GM23338 (cell line): ENCODE data around the gene GALNT16. TPM values are rescaled to one million over a fixed set of nuclear protein-coding genes. Genes with fewer than 3 reads are reported as not detected.

Experiments used
- ATAC-seq: fragments of 200-7000 bp; cut with Tn5 transposase; 3 replicates; pipeline ENCODE4 v1.9.1; 2020
- DNase-seq: peaks from one replicate; pipeline ENCODE4 v3.0.0-alpha.2; 2015; ENCODE audit warnings: low spot score
- H2AFZ ChIP-seq: fragments of 200-600 bp; sonication (generic); 2 replicates; pipeline ENCODE4 v1.8.0; 2016; ENCODE audit warnings: antibody characterized with exemption, mild to moderate bottlenecking, moderate library complexity
- H3F3A ChIP-seq: fragments of 200-600 bp; sonication (generic); replicated peaks from 2 replicates; pipeline ENCODE4 v1.8.0; 2017; ENCODE audit warnings: antibody characterized with exemption, mixed run types, low read depth
- H3K27ac ChIP-seq: fragments of 200-600 bp; sonication (generic); 2 replicates; pipeline ENCODE4 v1.6.1; 2016; ENCODE audit warnings: low read depth
- H3K27me3 ChIP-seq: fragments of 200-600 bp; sonication (generic); 2 replicates; pipeline ENCODE4 v1.8.0; 2016; ENCODE audit warnings: mild to moderate bottlenecking, mixed run types, moderate library complexity; ENCODE audit not compliant: insufficient read depth
- H3K36me3 ChIP-seq: fragments of 200-600 bp; sonication (generic); 2 replicates; pipeline ENCODE4 v1.8.0; 2016; ENCODE audit warnings: mild to moderate bottlenecking; ENCODE audit not compliant: insufficient read depth
- H3K4me1 ChIP-seq: fragments of 200-600 bp; sonication (generic); 2 replicates; pipeline ENCODE4 v1.8.0; 2016; ENCODE audit warnings: mild to moderate bottlenecking, moderate library complexity; ENCODE audit not compliant: insufficient read depth
- H3K4me2 ChIP-seq: fragments of 200-600 bp; sonication (generic); 2 replicates; pipeline ENCODE4 v1.7.1; 2017; ENCODE audit warnings: mixed run types
- H3K4me3 ChIP-seq: fragments of 200-600 bp; sonication (generic); 2 replicates; pipeline ENCODE4 v1.6.1; 2016; ENCODE audit warnings: mixed run types
- H3K79me2 ChIP-seq: fragments of 200-600 bp; sonication (generic); replicated peaks from 2 replicates; pipeline ENCODE4 v1.8.0; 2017; ENCODE audit warnings: mild to moderate bottlenecking; ENCODE audit not compliant: insufficient read depth
- H3K9me2 ChIP-seq: fragments of 200-600 bp; sonication (generic); 2 replicates; pipeline ENCODE4 v1.8.0; 2017; ENCODE audit not compliant: insufficient read depth
- H4K20me1 ChIP-seq: fragments of 200-600 bp; sonication (generic); replicated peaks from 2 replicates; pipeline ENCODE4 v1.8.0; 2017; ENCODE audit warnings: mild to moderate bottlenecking; ENCODE audit not compliant: insufficient read depth
- H3K27ac Mint-ChIP-seq: 2 replicates; pipeline ENCODE4 v1.8.0; 2020; ENCODE audit warnings: inconsistent platforms, mild to moderate bottlenecking, moderate library complexity, mixed read lengths
- H3K27me3 Mint-ChIP-seq: 3 replicates; pipeline ENCODE4 v1.8.0; 2022; ENCODE audit warnings: low read depth, mild to moderate bottlenecking, moderate library complexity, mixed read lengths, inconsistent platforms; ENCODE audit not compliant: insufficient read depth, poor library complexity
- H3K36me3 Mint-ChIP-seq: 3 replicates; pipeline ENCODE4 v1.8.0; 2021; ENCODE audit warnings: low read depth, mild to moderate bottlenecking, inconsistent platforms, moderate library complexity, mixed read lengths
- H3K4me1 Mint-ChIP-seq: 3 replicates; pipeline ENCODE4 v1.8.0; 2020; ENCODE audit warnings: mild to moderate bottlenecking, inconsistent platforms, mixed read lengths
- H3K4me3 Mint-ChIP-seq: 3 replicates; pipeline ENCODE4 v1.8.0; 2021; ENCODE audit warnings: moderate library complexity, mild to moderate bottlenecking, inconsistent platforms, mixed read lengths
- H3K9me3 Mint-ChIP-seq: 3 replicates; pipeline ENCODE4 v1.8.0; 2020; ENCODE audit warnings: moderate library complexity, mild to moderate bottlenecking, inconsistent platforms, mixed read lengths
- CREB1 ChIP-seq: fragments of 250-450 bp; sonication (Bioruptor Pico); IDR thresholded peaks from 2 replicates; pipeline ENCODE4 v1.5.0; 2020; ENCODE audit warnings: low read depth, mild to moderate bottlenecking, moderate library complexity
- EZH2 ChIP-seq: fragments of 200-600 bp; sonication (generic); IDR thresholded peaks from one replicate; pipeline ENCODE4 v1.8.0; 2017; ENCODE audit warnings: antibody characterized with exemption, mild to moderate bottlenecking, low read depth; ENCODE audit not compliant: unreplicated experiment
- EZH2phosphoT487 ChIP-seq: fragments of 200-600 bp; sonication (generic); IDR thresholded peaks from one replicate; pipeline ENCODE4 v1.8.1; 2018; ENCODE audit warnings: antibody characterized with exemption; ENCODE audit not compliant: unreplicated experiment
- NANOG ChIP-seq: IDR thresholded peaks from 2 replicates; pipeline ENCODE4 v1.6.1; 2016; ENCODE audit warnings: antibody characterized with exemption, borderline replicate concordance
- ZNF114 ChIP-seq: fragments of 250-450 bp; sonication (Bioruptor Pico); IDR thresholded peaks from 2 replicates; pipeline ENCODE4 v1.5.0; 2020; ENCODE audit warnings: mild to moderate bottlenecking, moderate library complexity
- ZNF331 ChIP-seq: fragments of 250-450 bp; sonication (Bioruptor Pico); IDR thresholded peaks from 2 replicates; pipeline ENCODE4 v1.5.0; 2020; ENCODE audit warnings: low read depth, mild to moderate bottlenecking, moderate library complexity
- ZNF462 ChIP-seq: fragments of 250-450 bp; sonication (Bioruptor Pico); IDR thresholded peaks from 2 replicates; pipeline ENCODE4 v1.5.0; 2020; ENCODE audit warnings: mild to moderate bottlenecking, moderate library complexity
- polyA plus RNA-seq: library from polyadenylated mRNA; unstranded; fragments of >200 nt; fragmentation: Nextera tagmentation; extraction: Ambion mirVana; gene quantifications from 2 replicates; pipeline ENCODE4 v1.2.1, GENCODE V29; 2016
- total RNA-seq: library from RNA; depleted of rRNA; stranded (reverse); fragments of >200 nt; shearing (Covaris generic); gene quantifications from 2 replicates; pipeline ENCODE4 v1.2.3, GENCODE V29; 2014
- TF ChIP-seq, protein P1 (sequence below), 2 experiments: fragments of 200-600 bp in 1 of 2; sonication (generic) in 1 of 2; conservative IDR thresholded peaks; 2 replicates each; pipeline versions ENCODE4 v1.5.1 to v1.6.1; 2016 to 2017; ENCODE audit warnings: antibody characterized with exemption in 2 of 2, low read depth in 2 of 2, mild to moderate bottlenecking in 2 of 2, moderate library complexity in 1 of 2
- TF ChIP-seq, protein P2 (sequence below): IDR thresholded peaks from 2 replicates; pipeline ENCODE4 v1.6.1; 2016; ENCODE audit warnings: antibody characterized with exemption

The GALNT16 gene
- total and polyA plus RNA-seq, 2 experiments from 2014 or later = 1.5 to 2.9 TPM

- TF ChIP-seq ZNF462 (CRISPR knock-in tag) = no peak
Measured at GRCh38 chr14:69312608-69313007, 52.6 kb downstream of the GALNT16 start (continued).

DNA sequence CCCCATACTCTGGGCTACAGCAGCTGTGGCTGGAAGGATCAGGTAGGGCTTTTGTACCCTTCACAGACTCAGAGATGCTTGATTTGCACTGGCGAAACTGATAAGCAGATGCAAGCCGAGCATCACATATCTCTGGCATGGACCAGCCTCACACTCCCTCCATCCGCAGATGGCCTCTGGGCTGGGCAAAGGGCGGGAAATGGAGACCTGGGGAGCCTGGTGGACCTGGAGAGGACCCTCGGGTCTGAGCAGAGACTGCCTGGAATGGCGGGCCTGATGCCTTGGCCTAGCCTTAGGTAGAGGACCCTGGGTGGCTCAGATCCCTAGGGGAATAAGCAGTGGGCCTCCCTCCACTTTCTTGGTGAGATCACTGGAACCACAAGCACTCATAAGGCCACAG, 53.2 kb downstream of the GALNT16 start:
- H3K27me3 ChIP-seq = no peaks in the 10 kb centered on the region
- no peak overlapping the region for H3K4me2 ChIP-seq
- no peak overlapping the region for H3K27ac ChIP-seq
- Mint-ChIP-seq H3K27ac (no peak overlapping the region), H3K36me3 (no peaks in the 10 kb centered on the region), H3K27me3 (peaks cover 6% of the 10 kb centered on the region), H3K9me3 (0 out of 3 replicates have a peak, but pooled peaks cover 4% of the 10 kb centered on the region), H3K4me3 (no peak overlapping the region), H3K4me1 (peaks cover 15% of the 10 kb centered on the region)
- H3K4me1 ChIP-seq = no peaks in the 10 kb centered on the region; the same call in none of the 2 replicates
- no peak overlapping the region for H2AFZ ChIP-seq
- no peak for DNase-seq
- no peaks in the 10 kb centered on the region for H3K36me3 ChIP-seq
- H3K9me2 ChIP-seq = 0 out of 2 replicates have a peak, but pooled peaks cover 6% of the 10 kb centered on the region
- H3F3A ChIP-seq = no peaks in the 10 kb centered on the region
- H4K20me1 ChIP-seq = no peaks in the 10 kb centered on the region
- no peaks in the 10 kb centered on the region for H3K79me2 ChIP-seq
- H3K4me3 ChIP-seq = no peak overlapping the region
- ATAC-seq = no peak
- TF ChIP-seq, protein P1, sequence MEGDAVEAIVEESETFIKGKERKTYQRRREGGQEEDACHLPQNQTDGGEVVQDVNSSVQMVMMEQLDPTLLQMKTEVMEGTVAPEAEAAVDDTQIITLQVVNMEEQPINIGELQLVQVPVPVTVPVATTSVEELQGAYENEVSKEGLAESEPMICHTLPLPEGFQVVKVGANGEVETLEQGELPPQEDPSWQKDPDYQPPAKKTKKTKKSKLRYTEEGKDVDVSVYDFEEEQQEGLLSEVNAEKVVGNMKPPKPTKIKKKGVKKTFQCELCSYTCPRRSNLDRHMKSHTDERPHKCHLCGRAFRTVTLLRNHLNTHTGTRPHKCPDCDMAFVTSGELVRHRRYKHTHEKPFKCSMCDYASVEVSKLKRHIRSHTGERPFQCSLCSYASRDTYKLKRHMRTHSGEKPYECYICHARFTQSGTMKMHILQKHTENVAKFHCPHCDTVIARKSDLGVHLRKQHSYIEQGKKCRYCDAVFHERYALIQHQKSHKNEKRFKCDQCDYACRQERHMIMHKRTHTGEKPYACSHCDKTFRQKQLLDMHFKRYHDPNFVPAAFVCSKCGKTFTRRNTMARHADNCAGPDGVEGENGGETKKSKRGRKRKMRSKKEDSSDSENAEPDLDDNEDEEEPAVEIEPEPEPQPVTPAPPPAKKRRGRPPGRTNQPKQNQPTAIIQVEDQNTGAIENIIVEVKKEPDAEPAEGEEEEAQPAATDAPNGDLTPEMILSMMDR (conservative IDR thresholded peaks at IDR 0.05; ENCODE audit: low read depth in 2 of 2) = no peak
- no peak for TF ChIP-seq NANOG
- TF ChIP-seq, protein P2, sequence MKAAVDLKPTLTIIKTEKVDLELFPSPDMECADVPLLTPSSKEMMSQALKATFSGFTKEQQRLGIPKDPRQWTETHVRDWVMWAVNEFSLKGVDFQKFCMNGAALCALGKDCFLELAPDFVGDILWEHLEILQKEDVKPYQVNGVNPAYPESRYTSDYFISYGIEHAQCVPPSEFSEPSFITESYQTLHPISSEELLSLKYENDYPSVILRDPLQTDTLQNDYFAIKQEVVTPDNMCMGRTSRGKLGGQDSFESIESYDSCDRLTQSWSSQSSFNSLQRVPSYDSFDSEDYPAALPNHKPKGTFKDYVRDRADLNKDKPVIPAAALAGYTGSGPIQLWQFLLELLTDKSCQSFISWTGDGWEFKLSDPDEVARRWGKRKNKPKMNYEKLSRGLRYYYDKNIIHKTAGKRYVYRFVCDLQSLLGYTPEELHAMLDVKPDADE = no peak
- no peak for TF ChIP-seq EZH2
- TF ChIP-seq ZNF114 (CRISPR knock-in tag) = no peak
- TF ChIP-seq ZNF331 = no peak
- TF ChIP-seq EZH2phosphoT487 = no peak
- TF ChIP-seq CREB1 (CRISPR knock-in tag) = no peak
